ENCODE data around the gene VIPR2.

VIPR2 gene

DNA sequence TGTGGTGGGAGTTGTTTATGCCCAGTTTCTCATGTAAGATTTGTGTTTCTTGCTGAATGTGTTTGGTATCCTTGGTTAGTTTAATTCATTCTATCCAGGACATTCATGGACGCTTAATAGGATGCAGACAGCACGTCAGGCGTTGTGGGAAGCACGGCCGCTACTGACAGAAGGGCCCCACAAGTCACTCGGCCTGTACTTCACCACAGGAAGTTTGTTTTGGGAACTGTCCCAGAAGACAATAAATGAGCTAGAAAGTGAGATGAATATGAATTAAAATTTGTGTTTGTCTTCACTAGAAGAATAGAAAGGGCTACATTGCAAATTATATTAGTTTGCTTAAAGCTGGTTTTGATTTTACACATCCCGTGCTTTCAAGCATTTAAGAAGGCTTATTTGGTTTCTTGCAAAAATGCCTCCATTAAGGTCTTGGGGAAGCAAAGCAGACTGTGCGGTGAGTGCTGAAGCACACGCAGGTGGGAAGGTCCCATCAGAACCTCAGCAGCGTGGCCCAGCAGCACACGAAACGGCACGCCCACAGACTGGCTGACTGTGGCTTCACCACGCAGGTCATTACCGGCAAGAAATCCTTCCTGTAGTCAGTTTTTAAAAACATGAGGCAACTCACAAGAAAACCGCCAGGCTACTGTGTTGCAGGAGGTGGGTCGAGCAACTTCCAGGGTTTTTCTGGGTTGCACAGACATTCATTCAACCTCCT is 74.1 kb downstream of the VIPR2 start:
- TF ChIP-seq, protein P1, sequence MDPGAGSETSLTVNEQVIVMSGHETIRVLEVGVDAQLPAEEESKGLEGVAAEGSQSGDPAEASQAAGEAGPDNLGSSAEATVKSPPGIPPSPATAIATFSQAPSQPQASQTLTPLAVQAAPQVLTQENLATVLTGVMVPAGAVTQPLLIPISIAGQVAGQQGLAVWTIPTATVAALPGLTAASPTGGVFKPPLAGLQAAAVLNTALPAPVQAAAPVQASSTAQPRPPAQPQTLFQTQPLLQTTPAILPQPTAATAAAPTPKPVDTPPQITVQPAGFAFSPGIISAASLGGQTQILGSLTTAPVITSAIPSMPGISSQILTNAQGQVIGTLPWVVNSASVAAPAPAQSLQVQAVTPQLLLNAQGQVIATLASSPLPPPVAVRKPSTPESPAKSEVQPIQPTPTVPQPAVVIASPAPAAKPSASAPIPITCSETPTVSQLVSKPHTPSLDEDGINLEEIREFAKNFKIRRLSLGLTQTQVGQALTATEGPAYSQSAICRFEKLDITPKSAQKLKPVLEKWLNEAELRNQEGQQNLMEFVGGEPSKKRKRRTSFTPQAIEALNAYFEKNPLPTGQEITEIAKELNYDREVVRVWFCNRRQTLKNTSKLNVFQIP (CRISPR knock-in tag; IDR thresholded peaks at IDR 0.05; ENCODE audit: borderline replicate concordance, low read depth), result no peak
- TF ChIP-seq OSR1 (CRISPR knock-in tag; IDR thresholded peaks at IDR 0.05) (no peak), CSDC2 (CRISPR knock-in tag; IDR thresholded peaks at IDR 0.05) (no peak), ZC3H10 (CRISPR knock-in tag; IDR thresholded peaks at IDR 0.05) (no peak), PPARA (CRISPR knock-in tag; IDR thresholded peaks at IDR 0.05; ENCODE audit: borderline replicate concordance) (no peak), ZNF565 (CRISPR knock-in tag; conservative IDR thresholded peaks at IDR 0.05; ENCODE audit: low read depth) (no peak)
- TF ChIP-seq, protein P2, sequence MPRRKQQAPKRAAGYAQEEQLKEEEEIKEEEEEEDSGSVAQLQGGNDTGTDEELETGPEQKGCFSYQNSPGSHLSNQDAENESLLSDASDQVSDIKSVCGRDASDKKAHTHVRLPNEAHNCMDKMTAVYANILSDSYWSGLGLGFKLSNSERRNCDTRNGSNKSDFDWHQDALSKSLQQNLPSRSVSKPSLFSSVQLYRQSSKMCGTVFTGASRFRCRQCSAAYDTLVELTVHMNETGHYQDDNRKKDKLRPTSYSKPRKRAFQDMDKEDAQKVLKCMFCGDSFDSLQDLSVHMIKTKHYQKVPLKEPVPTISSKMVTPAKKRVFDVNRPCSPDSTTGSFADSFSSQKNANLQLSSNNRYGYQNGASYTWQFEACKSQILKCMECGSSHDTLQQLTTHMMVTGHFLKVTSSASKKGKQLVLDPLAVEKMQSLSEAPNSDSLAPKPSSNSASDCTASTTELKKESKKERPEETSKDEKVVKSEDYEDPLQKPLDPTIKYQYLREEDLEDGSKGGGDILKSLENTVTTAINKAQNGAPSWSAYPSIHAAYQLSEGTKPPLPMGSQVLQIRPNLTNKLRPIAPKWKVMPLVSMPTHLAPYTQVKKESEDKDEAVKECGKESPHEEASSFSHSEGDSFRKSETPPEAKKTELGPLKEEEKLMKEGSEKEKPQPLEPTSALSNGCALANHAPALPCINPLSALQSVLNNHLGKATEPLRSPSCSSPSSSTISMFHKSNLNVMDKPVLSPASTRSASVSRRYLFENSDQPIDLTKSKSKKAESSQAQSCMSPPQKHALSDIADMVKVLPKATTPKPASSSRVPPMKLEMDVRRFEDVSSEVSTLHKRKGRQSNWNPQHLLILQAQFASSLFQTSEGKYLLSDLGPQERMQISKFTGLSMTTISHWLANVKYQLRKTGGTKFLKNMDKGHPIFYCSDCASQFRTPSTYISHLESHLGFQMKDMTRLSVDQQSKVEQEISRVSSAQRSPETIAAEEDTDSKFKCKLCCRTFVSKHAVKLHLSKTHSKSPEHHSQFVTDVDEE (CRISPR knock-in tag; IDR thresholded peaks at IDR 0.05), result no peak
- ATAC-seq, result no peak

DNA sequence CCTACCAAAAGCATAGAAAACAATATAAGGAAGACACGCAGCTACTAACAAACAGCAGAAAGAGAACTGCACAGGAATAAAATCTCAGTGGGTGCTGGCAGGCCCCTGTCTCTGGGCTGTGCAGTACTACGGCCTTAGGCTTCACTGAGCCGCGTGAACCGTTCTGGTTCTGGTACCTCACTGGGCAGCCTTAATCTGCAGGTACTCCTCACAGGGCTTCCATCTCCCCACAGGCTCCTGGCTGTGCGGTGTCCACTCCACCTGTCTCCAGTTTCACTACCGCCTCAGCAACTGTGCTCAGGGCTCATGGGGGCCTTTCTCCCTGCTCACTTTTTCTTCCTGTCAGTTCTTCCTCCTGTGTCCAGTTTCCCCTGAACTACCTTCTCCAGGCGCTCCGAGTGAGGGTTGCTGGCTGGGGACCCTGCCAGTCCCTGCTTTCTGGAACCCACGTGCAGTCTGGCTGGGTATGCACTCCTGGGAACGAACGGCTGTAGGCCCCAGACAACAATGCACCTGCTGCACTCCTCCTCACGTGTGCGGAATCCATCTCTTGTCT is 75.7 kb downstream of the VIPR2 start:
- no peak for TF ChIP-seq OSR1 (CRISPR knock-in tag; IDR thresholded peaks at IDR 0.05)
- no peak for TF ChIP-seq ZFP30 (CRISPR knock-in tag; IDR thresholded peaks at IDR 0.05)
- no peak for TF ChIP-seq ZNF565 (CRISPR knock-in tag; conservative IDR thresholded peaks at IDR 0.05; ENCODE audit: low read depth)
- TF ChIP-seq, protein P2 (CRISPR knock-in tag; IDR thresholded peaks at IDR 0.05), result no peak
- TF ChIP-seq, protein P3, sequence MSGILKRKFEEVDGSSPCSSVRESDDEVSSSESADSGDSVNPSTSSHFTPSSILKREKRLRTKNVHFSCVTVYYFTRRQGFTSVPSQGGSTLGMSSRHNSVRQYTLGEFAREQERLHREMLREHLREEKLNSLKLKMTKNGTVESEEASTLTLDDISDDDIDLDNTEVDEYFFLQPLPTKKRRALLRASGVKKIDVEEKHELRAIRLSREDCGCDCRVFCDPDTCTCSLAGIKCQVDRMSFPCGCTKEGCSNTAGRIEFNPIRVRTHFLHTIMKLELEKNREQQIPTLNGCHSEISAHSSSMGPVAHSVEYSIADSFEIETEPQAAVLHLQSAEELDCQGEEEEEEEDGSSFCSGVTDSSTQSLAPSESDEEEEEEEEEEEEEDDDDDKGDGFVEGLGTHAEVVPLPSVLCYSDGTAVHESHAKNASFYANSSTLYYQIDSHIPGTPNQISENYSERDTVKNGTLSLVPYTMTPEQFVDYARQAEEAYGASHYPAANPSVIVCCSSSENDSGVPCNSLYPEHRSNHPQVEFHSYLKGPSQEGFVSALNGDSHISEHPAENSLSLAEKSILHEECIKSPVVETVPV (CRISPR knock-in tag; IDR thresholded peaks at IDR 0.05), result no peak
- no peak for TF ChIP-seq ZNF8 (CRISPR knock-in tag; IDR thresholded peaks at IDR 0.05)
- no peak for TF ChIP-seq RARB (CRISPR knock-in tag; IDR thresholded peaks at IDR 0.05)
- TF ChIP-seq ESRRG (CRISPR knock-in tag; IDR thresholded peaks at IDR 0.05), result no peak
- no peak for TF ChIP-seq ZNF70 (CRISPR knock-in tag; IDR thresholded peaks at IDR 0.05)
- no peak for ATAC-seq

DNA sequence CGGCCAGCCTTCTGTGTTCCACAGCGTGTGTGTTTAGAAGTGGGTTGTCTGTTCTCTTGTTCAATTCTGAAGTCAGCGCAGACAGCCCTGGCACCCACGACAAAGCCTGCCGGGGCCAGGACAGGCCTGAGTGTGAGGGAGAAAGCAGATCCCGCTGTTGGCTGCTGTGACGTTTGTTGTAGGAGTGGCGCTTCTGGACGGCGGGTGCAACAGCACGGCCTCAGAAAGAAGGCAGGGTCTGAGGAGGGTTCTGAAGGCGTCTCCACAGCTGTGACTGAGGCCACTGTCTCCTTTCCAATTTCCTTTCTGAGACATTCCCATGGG is 76.2 kb downstream of the VIPR2 start:
- no peak for ATAC-seq
- TF ChIP-seq ZNF565 (CRISPR knock-in tag; conservative IDR thresholded peaks at IDR 0.05; ENCODE audit: low read depth) (no peak), TOX (CRISPR knock-in tag; IDR thresholded peaks at IDR 0.05; ENCODE audit: borderline replicate concordance) (no peak), ESRRG (CRISPR knock-in tag; IDR thresholded peaks at IDR 0.05) (no peak), OSR1 (CRISPR knock-in tag; IDR thresholded peaks at IDR 0.05) (no peak), ISL1 (CRISPR knock-in tag; IDR thresholded peaks at IDR 0.05) (no peak), BACH2 (CRISPR knock-in tag; IDR thresholded peaks at IDR 0.05; ENCODE audit: borderline replicate concordance) (no peak), SNAI2 (CRISPR knock-in tag; IDR thresholded peaks at IDR 0.05) (no peak), PPARA (CRISPR knock-in tag; IDR thresholded peaks at IDR 0.05; ENCODE audit: borderline replicate concordance) (no peak), CSDC2 (CRISPR knock-in tag; IDR thresholded peaks at IDR 0.05) (no peak), ZNF70 (CRISPR knock-in tag; IDR thresholded peaks at IDR 0.05) (no peak), GLIS3 (CRISPR knock-in tag; IDR thresholded peaks at IDR 0.05) (no peak), RARB (CRISPR knock-in tag; IDR thresholded peaks at IDR 0.05) (no peak), ZFP30 (CRISPR knock-in tag; IDR thresholded peaks at IDR 0.05) (no peak), ZC3H10 (CRISPR knock-in tag; IDR thresholded peaks at IDR 0.05) (no peak)
- TF ChIP-seq, protein P4, sequence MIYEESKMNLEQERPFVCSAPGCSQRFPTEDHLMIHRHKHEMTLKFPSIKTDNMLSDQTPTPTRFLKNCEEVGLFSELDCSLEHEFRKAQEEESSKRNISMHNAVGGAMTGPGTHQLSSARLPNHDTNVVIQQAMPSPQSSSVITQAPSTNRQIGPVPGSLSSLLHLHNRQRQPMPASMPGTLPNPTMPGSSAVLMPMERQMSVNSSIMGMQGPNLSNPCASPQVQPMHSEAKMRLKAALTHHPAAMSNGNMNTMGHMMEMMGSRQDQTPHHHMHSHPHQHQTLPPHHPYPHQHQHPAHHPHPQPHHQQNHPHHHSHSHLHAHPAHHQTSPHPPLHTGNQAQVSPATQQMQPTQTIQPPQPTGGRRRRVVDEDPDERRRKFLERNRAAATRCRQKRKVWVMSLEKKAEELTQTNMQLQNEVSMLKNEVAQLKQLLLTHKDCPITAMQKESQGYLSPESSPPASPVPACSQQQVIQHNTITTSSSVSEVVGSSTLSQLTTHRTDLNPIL (CRISPR knock-in tag; IDR thresholded peaks at IDR 0.05; ENCODE audit: low read depth), result no peak
- TF ChIP-seq, protein P1 (CRISPR knock-in tag; IDR thresholded peaks at IDR 0.05; ENCODE audit: borderline replicate concordance, low read depth), result no peak
- TF ChIP-seq, protein P2 (CRISPR knock-in tag; IDR thresholded peaks at IDR 0.05), result no peak
